Measurements from ENCODE around the gene HOXA7.

DNA sequence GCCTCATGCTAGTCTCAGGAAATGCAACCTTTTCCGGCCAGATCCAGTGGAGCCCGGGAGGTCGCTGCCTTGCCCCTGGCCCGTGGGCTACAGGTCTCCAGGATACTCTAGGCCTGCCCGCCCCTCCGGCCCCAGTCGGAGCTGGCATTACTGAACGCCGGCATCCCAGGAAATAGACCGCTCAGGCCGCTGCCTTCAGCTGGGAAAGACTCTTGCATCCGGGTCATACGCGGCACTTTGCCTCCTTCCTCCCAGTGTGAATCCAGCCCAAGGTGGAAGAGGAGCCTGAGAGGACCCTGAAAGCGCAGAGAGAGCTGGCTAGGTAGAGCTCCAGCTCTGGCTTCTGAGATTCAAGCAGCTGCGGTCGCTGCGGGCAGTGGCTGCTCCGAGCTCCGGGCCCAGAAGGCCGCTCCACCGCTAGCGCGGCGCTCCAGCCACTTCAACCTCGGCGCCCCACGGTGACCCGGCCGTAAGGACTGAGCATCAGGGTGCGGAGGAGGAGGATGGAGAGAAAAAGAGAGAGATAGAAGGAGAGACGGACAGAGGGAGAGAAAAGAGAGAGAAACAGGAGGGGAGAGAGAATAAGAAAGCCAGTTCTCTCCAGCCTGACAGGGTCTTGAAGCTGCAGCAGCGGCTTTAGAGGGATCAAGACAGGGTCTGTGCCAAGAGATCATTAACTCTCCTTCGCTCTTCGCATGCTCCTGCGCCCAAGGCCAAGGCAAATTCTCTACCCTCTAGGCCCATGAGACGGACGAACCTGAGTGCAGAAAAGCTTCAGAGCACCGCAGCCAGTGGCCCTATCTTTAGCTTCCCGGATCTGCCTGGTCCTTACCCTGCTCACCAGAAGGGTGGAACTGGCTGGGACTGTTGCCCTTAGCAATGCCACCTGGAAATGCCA lies 19.4 kb upstream of the HOXA7 start:
- no peak for TF ChIP-seq POLR2A (IDR thresholded peaks at IDR 0.05)
- TF ChIP-seq, protein P1, sequence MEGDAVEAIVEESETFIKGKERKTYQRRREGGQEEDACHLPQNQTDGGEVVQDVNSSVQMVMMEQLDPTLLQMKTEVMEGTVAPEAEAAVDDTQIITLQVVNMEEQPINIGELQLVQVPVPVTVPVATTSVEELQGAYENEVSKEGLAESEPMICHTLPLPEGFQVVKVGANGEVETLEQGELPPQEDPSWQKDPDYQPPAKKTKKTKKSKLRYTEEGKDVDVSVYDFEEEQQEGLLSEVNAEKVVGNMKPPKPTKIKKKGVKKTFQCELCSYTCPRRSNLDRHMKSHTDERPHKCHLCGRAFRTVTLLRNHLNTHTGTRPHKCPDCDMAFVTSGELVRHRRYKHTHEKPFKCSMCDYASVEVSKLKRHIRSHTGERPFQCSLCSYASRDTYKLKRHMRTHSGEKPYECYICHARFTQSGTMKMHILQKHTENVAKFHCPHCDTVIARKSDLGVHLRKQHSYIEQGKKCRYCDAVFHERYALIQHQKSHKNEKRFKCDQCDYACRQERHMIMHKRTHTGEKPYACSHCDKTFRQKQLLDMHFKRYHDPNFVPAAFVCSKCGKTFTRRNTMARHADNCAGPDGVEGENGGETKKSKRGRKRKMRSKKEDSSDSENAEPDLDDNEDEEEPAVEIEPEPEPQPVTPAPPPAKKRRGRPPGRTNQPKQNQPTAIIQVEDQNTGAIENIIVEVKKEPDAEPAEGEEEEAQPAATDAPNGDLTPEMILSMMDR (IDR thresholded peaks at IDR 0.05) = no peak

All from Peyer's patch (tissue), 4 donors.